Measurements from ENCODE around the gene RASA3. TPM values are rescaled to one million over a fixed set of nuclear protein-coding genes. Genes with fewer than 3 reads are reported as not detected.
A peak's percentile ranks its signal among the peaks of the same experiment; 100 is the strongest.

The RASA3 gene
- total RNA-seq, 2 experiments from 2014 or later, result 28.9 to 32.3 TPM

DNA sequence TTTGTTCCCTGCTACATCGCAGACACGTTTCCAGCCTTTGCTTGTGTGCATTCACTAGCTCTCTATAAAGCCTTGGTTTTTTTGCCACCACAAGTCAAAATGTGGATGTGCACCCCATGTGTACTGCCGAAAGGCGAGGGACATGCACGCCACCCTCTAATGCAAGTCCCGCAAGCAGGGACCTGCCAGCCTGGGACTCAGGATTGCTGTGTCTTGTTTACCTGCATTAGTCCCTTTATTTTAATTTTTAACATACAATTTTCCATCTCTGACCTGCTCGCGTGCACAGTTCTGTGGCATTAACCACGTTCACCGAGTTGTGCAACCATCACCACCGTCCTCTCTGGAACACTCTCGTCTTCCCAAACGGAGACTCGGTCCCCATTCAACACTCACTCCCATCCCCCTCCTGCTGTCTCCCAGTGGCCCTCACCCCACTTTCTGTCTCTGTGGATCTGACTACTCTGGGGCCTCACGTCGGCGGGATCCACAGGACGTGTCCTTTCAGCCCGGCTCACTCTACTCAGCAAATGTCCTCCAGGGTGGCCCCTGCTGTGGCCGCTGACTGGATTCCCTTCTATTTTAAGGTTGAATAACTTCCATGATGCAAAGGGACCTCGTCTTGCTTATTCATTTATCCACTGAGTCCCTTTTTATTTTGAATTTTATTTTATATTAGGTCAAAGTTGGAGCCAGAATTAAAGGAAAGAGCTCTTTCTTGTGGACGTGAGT lies 58.4 kb downstream of the RASA3 start:
- intact Hi-C loops (cut with micrococcal nuclease), result no loop called here
- ChIA-PET CTCF (interaction anchor here (1.6 kb wide), 1 partner anchor 27 kb away, joined by 3 read pairs; no protein-coding TSS in a partner anchor), POLR2A (interaction anchor here (0.6 kb wide), 1 partner anchor 35 kb away, joined by 3 read pairs; no protein-coding TSS in a partner anchor)
- H3K4me1 Mint-ChIP-seq (ENCODE audit: low read depth), result peaks cover 25% of the 10 kb centered on the region
- H3K9me3 Mint-ChIP-seq, result peaks cover 5% of the 10 kb centered on the region
- TF ChIP-seq, protein P1, sequence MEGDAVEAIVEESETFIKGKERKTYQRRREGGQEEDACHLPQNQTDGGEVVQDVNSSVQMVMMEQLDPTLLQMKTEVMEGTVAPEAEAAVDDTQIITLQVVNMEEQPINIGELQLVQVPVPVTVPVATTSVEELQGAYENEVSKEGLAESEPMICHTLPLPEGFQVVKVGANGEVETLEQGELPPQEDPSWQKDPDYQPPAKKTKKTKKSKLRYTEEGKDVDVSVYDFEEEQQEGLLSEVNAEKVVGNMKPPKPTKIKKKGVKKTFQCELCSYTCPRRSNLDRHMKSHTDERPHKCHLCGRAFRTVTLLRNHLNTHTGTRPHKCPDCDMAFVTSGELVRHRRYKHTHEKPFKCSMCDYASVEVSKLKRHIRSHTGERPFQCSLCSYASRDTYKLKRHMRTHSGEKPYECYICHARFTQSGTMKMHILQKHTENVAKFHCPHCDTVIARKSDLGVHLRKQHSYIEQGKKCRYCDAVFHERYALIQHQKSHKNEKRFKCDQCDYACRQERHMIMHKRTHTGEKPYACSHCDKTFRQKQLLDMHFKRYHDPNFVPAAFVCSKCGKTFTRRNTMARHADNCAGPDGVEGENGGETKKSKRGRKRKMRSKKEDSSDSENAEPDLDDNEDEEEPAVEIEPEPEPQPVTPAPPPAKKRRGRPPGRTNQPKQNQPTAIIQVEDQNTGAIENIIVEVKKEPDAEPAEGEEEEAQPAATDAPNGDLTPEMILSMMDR (IDR thresholded peaks at IDR 0.05), result no peak
- H3K4me3 Mint-ChIP-seq, result no peak overlapping the region
- no peak for DNase-seq
- no peaks in the 10 kb centered on the region for H3K27me3 Mint-ChIP-seq
- peaks cover 23% of the 10 kb centered on the region for H3K36me3 Mint-ChIP-seq (ENCODE audit: low read depth)
- H3K27ac Mint-ChIP-seq, result peak overlapping the region; percentile 6
- ATAC-seq, result no peak

DNA sequence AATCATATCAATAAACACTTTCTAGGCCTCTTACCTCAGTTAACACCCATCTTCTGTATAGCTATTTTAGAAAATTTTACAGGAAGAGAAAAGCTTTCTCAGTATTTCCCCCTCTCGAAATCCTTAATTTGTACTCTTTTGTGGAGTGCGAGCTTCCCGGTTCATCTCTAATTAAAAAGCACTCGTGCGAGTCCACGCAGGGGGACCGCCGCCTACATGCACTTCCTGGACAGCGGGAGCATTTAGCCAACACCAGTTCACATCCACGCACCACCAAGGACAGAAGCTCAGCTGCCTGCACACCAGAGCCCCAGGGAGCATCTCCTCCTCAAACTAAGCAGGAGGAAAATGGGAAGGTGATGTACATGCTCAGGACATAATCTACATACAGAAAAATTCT lies 60.0 kb downstream of the RASA3 start:
- POLR2A ChIA-PET, result no interaction called here
- Mint-ChIP-seq H3K4me1 (ENCODE audit: low read depth) (peaks cover 28% of the 10 kb centered on the region), H3K27ac (peak overlapping the region; percentile 63), H3K27me3 (no peaks in the 10 kb centered on the region), H3K36me3 (ENCODE audit: low read depth) (peaks cover 23% of the 10 kb centered on the region), H3K9me3 (peaks cover 5% of the 10 kb centered on the region), H3K4me3 (no peak overlapping the region)
- TF ChIP-seq, protein P1 (IDR thresholded peaks at IDR 0.05), result no peak
- CTCF ChIA-PET, result no interaction called here
- DNase-seq, result no peak
- intact Hi-C loops (cut with micrococcal nuclease), result no loop called here
- ATAC-seq, result no peak

DNA sequence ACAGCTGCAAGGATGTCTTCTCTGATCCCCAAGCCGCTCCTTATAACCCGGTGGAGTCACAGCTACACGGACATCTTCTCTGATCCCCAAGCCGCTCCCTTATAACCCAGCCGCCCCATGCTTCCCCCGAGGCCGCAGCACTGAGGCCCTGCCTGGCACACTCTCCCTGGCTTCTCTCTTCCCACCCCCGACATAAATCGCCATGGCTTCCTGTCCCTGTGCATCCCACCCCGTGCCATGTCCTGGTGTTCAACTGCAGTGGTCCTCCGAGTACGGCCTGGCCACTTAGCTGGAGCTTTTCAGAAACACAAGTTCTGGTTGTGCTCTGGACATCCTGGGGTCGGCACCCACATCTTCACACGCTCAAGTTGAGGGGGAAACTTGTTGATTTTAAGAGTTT lies 60.4 kb downstream of the RASA3 start:
- Mint-ChIP-seq H3K36me3 (ENCODE audit: low read depth) (peaks cover 23% of the 10 kb centered on the region), H3K4me3 (no peak overlapping the region)

DNA sequence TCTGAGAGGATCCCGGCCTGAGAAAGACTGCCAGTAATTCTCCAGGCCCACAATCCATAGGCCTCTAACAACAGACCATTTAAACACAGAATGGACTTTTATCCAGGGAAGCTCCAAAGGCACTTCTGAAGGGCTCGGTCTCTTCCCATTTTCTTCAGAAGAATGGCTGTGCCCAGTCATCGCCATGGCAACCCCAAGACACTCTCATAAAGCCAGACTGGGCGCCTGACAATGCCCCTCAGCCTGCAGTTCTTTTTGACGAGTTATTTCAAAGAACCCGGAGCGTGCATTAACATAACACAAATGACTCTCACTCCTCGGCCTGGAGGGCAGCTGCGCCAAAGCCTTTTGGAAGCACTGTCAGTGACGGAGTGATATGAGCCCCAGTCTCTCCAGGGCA lies 61.0 kb downstream of the RASA3 start:
- peak overlapping the region; percentile 64 for H3K27ac Mint-ChIP-seq
- ChIA-PET CTCF (no interaction called here), POLR2A (no interaction called here)
- H3K9me3 Mint-ChIP-seq, result peaks cover 5% of the 10 kb centered on the region
- peaks cover 22% of the 10 kb centered on the region for H3K36me3 Mint-ChIP-seq (ENCODE audit: low read depth)
- peaks cover 29% of the 10 kb centered on the region for H3K4me1 Mint-ChIP-seq (ENCODE audit: low read depth)
- H3K4me3 Mint-ChIP-seq, result no peak overlapping the region
- intact Hi-C loops (cut with micrococcal nuclease), result no loop called here
- TF ChIP-seq, protein P1 (IDR thresholded peaks at IDR 0.05), result no peak
- ATAC-seq (no peak), DNase-seq (no peak)
- no peaks in the 10 kb centered on the region for H3K27me3 Mint-ChIP-seq

More for the DNA sequence above, 60.4 kb downstream of the RASA3 start:
- ChIA-PET POLR2A (no interaction called here), CTCF (no interaction called here)
- H3K27me3 Mint-ChIP-seq, result no peaks in the 10 kb centered on the region
- H3K27ac Mint-ChIP-seq, result peak overlapping the region; percentile 63
- TF ChIP-seq, protein P1 (IDR thresholded peaks at IDR 0.05), result no peak
- peaks cover 5% of the 10 kb centered on the region for H3K9me3 Mint-ChIP-seq
- H3K4me1 Mint-ChIP-seq (ENCODE audit: low read depth), result peaks cover 29% of the 10 kb centered on the region
- ATAC-seq (no peak), DNase-seq (no peak)
- intact Hi-C loops (cut with micrococcal nuclease), result no loop called here

DNA sequence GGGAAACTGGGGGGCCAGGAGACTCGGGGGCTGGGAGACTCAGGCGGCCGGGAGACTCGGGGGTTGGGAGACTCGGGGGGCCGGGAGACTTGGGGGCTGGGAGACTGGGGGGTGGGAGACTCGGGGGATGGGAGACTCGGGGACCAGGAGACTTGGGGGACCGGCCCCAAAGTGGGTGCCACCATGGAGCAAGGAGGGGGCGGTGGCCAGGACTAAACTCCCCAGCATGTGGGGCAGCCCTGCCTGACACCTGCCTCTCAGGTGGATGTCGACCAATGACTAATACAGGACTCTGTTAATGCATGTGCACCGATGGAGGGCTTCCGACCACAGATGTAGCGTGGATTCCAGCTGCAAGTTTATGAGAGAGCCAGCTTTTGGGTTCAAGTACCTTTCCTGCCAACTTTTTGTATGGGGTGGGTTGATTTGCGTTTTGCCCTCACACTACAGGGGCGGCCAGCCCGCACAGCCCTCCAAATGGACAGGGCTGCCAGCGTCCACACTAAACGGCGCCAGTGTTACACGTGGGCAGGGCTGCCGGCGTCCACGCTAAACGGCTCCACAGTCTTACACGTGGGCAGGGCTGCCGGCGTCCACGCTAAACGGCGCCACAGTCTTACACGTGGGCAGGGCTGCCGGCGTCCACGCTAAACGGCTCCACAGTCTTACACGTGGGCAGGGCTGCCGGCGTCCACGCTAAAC lies 62.2 kb downstream of the RASA3 start:
- H3K9me3 Mint-ChIP-seq, result peaks cover 5% of the 10 kb centered on the region
- intact Hi-C loops (cut with micrococcal nuclease), result no loop called here
- POLR2A ChIA-PET, result no interaction called here

More for the DNA sequence above, 62.2 kb downstream of the RASA3 start:
- CTCF ChIA-PET, result no interaction called here
- H3K36me3 Mint-ChIP-seq (ENCODE audit: low read depth), result peaks cover 22% of the 10 kb centered on the region
- H3K4me1 Mint-ChIP-seq (ENCODE audit: low read depth), result peaks cover 40% of the 10 kb centered on the region
- ATAC-seq, result no peak
- H3K4me3 Mint-ChIP-seq, result no peak overlapping the region
- no peaks in the 10 kb centered on the region for H3K27me3 Mint-ChIP-seq
- DNase-seq, result no peak
- TF ChIP-seq, protein P1 (IDR thresholded peaks at IDR 0.05), result no peak
- no peak overlapping the region for H3K27ac Mint-ChIP-seq

All from activated CD8-positive, alpha-beta T cell treated with anti-CD3 and anti-CD28 coated beads for 36 hours (primary cell).